GM18505 (cell line): ENCODE data around the gene PNLDC1.

Experiments
- ATAC-seq: cut with Tn5 transposase; IDR thresholded peaks from one replicate; pipeline ENCODE4 v1.9.1; 2021; ENCODE audit not compliant: unreplicated experiment
- POLR2A ChIP-seq: IDR thresholded peaks from 4 replicates; pipeline ENCODE4 v1.6.1; 2011; ENCODE audit warnings: borderline replicate concordance; ENCODE audit not compliant: insufficient read depth, insufficient read length; ENCODE audit errors: extremely low read depth

The PNLDC1 gene

GRCh38 chr6:159800141-159800865, at the start of gene PNLDC1:
Gene PNLDC1 (plus strand): TSS chr6:159800276. CDS start chr6:159800308, 32 bp downstream.
- ATAC-seq: no peak

GRCh38 chr6:159751448-159751847, 48.6 kb upstream of the PNLDC1 start:
- no peak for ATAC-seq
- no peak for TF ChIP-seq POLR2A

More at GRCh38 chr6:159800141-159800865, at the start of gene PNLDC1:
- no peak for TF ChIP-seq POLR2A

GRCh38 chr6:159753081-159753872, 46.8 kb upstream of the PNLDC1 start:
- ATAC-seq: no peak
- no peak for TF ChIP-seq POLR2A

GRCh38 chr6:159754401-159754800, 45.7 kb upstream of the PNLDC1 start:
- no peak for TF ChIP-seq POLR2A
- ATAC-seq: no peak

GRCh38 chr6:159754959-159755914, 44.8 kb upstream of the PNLDC1 start:
- no peak for ATAC-seq
- no peak for TF ChIP-seq POLR2A

GRCh38 chr6:159756508-159756907, 43.6 kb upstream of the PNLDC1 start:
- ATAC-seq: no peak
- no peak for TF ChIP-seq POLR2A

GRCh38 chr6:159758031-159759001, 41.8 kb upstream of the PNLDC1 start:
- TF ChIP-seq POLR2A: no peak
- no peak for ATAC-seq

GRCh38 chr6:159759645-159760044, 40.4 kb upstream of the PNLDC1 start:
- no peak for TF ChIP-seq POLR2A
- no peak for ATAC-seq

GRCh38 chr6:159760602-159761057, 39.4 kb upstream of the PNLDC1 start:
- no peak for TF ChIP-seq POLR2A
- no peak for ATAC-seq

GRCh38 chr6:159761129-159761872, 38.8 kb upstream of the PNLDC1 start:
- no peak for TF ChIP-seq POLR2A
- ATAC-seq: peak; percentile 2
